HCT116 (cell line): ENCODE results near the gene MICAL3.
A peak's percentile ranks its signal among the peaks of the same experiment; 100 is the strongest.

Source experiments
- CEBPB ChIP-seq: IDR thresholded peaks from 2 replicates; pipeline ENCODE4 v1.6.1; 2012; ENCODE audit warnings: low read depth
- CTCF ChIP-seq, 3 experiments: fragments of 200-600 bp in 1 of 3; sonication (generic) in 1 of 3; IDR thresholded peaks in 2 of 3; conservative IDR thresholded peaks in 1 of 3; 2 replicates each; pipeline ENCODE4 v1.5.1; 2012 to 2017; ENCODE audit warnings: low read depth in 2 of 3, low read length in 2 of 3, antibody characterized with exemption in 1 of 3, borderline replicate concordance in 1 of 3, control low read depth in 1 of 3, mild to moderate bottlenecking in 1 of 3, mixed read lengths in 1 of 3, mixed run types in 1 of 3, moderate library complexity in 1 of 3; ENCODE audit not compliant: insufficient read depth in 1 of 3
- EZH2 ChIP-seq: fragments of 200-600 bp; sonication (generic); IDR thresholded peaks from 2 replicates; pipeline ENCODE4 v1.6.1; 2017; ENCODE audit warnings: antibody characterized with exemption, mixed run types
- MAX ChIP-seq: IDR thresholded peaks from 2 replicates; pipeline ENCODE4 v1.6.1; 2012
- POLR2A ChIP-seq: IDR thresholded peaks from 2 replicates; pipeline ENCODE4 v1.7.0; 2011; ENCODE audit warnings: borderline replicate concordance; ENCODE audit not compliant: insufficient read depth, insufficient read length; ENCODE audit errors: extremely low read depth
- POLR2AphosphoS5 ChIP-seq: IDR thresholded peaks from 2 replicates; pipeline ENCODE4 v1.6.1; 2011; ENCODE audit warnings: mild to moderate bottlenecking, low read depth, low read length, moderate library complexity
- RAD21 ChIP-seq: IDR thresholded peaks from 2 replicates; pipeline ENCODE4 v1.6.1; 2012; ENCODE audit warnings: low read depth, mild to moderate bottlenecking
- REST ChIP-seq: IDR thresholded peaks from 2 replicates; pipeline ENCODE4 v1.6.1; 2012; ENCODE audit warnings: low read depth
- SIN3A ChIP-seq: IDR thresholded peaks from 2 replicates; pipeline ENCODE4 v1.6.1; 2012; ENCODE audit warnings: low read depth
- SP1 ChIP-seq: IDR thresholded peaks from 2 replicates; pipeline ENCODE4 v1.6.1; 2012; ENCODE audit warnings: low read depth
- SRF ChIP-seq: IDR thresholded peaks from 2 replicates; pipeline ENCODE4 v1.6.1; 2012; ENCODE audit warnings: low read depth
- TCF7L2 ChIP-seq: IDR thresholded peaks from 2 replicates; pipeline ENCODE4 v1.7.0; 2011; ENCODE audit warnings: borderline replicate concordance, inconsistent platforms; ENCODE audit not compliant: insufficient read depth, insufficient read length; ENCODE audit errors: extremely low read depth
- YY1 ChIP-seq: IDR thresholded peaks from 2 replicates; pipeline ENCODE4 v1.6.1; 2011; ENCODE audit warnings: low read length, low read depth, moderate library complexity, mild to moderate bottlenecking; ENCODE audit not compliant: insufficient replicate concordance; ENCODE audit errors: extremely low read depth
- ZBTB33 ChIP-seq: IDR thresholded peaks from 2 replicates; pipeline ENCODE4 v1.6.1; 2011; ENCODE audit warnings: mild to moderate bottlenecking, low read length, moderate library complexity; ENCODE audit not compliant: insufficient replicate concordance; ENCODE audit errors: extremely low read depth

GRCh38 chr22:18023509-18024275 is 669 bp downstream of the MICAL3 start:
- no peak for TF ChIP-seq TCF7L2
- TF ChIP-seq SRF = no peak
- TF ChIP-seq CTCF (IDR thresholded peaks at IDR 0.05 in 2 of 3, conservative IDR thresholded peaks at IDR 0.05 in 1 of 3; ENCODE audit: borderline replicate concordance in 1 of 3, insufficient read depth in 1 of 3, low read depth in 2 of 3, low read length in 2 of 3) = no peak
- TF ChIP-seq SIN3A = no peak
- TF ChIP-seq EZH2 = no peak
- no peak for TF ChIP-seq SP1
- TF ChIP-seq MAX = peak; percentile 60; the same call in 1 of the 2 replicates
- TF ChIP-seq POLR2AphosphoS5 = peak; percentile 41; the same call in 1 of the 2 replicates
- no peak for TF ChIP-seq CEBPB
- no peak for TF ChIP-seq REST
- TF ChIP-seq RAD21 = no peak
- TF ChIP-seq YY1 = no peak
- no peak for TF ChIP-seq POLR2A
- TF ChIP-seq ZBTB33 = no peak
